HEK293 (cell line): ENCODE measurements around the gene KRTAP5-7.

Source experiments
- CTCF ChIA-PET: fragments of 350-600 bp; formaldehyde crosslinking; extraction: SDS; loops from one replicate; lab custom pipeline; 2021; ENCODE audit warnings: antibody characterized with exemption; lab: Yijun Ruan, JAX
- POLR2A ChIA-PET: fragments of 300-600 bp; formaldehyde crosslinking; extraction: SDS; loops from one replicate; lab custom pipeline; 2020; ENCODE audit warnings: antibody characterized with exemption, inconsistent platforms; lab: Yijun Ruan, JAX
- H3K27ac ChIP-seq: fragments of 200-500 bp; sonication (Bioruptor generic); 2 replicates; pipeline ENCODE4 v1.5.1; 2014; ENCODE audit warnings: low read depth, low read length, control low read depth, inconsistent platforms; ENCODE audit errors: extremely low read depth
- H3K36me3 ChIP-seq, 2 experiments: fragments of 200-500 bp in 1 of 2; sonication (Bioruptor generic) in 1 of 2; 1 replicate in 1 of 2; 2 replicates in 1 of 2; pipeline ENCODE4 v1.5.1; 2014 to 2017; ENCODE audit warnings: inconsistent platforms in 2 of 2, low read length in 2 of 2; ENCODE audit not compliant: control insufficient read depth in 2 of 2, insufficient read depth in 1 of 2
- H3K4me1 ChIP-seq: fragments of 200-500 bp; sonication (Bioruptor generic); 2 replicates; pipeline ENCODE4 v1.5.1; 2014; ENCODE audit warnings: mild to moderate bottlenecking, low read length, inconsistent platforms; ENCODE audit not compliant: control insufficient read depth, insufficient read depth
- H3K4me3 ChIP-seq: 2 replicates; pipeline ENCODE4 v1.5.1; 2011; ENCODE audit warnings: low read depth, mild to moderate bottlenecking, control low read depth, low read length, moderate library complexity
- H3K9me3 ChIP-seq: fragments of 200-500 bp; sonication (Bioruptor generic); 2 replicates; pipeline ENCODE4 v1.5.1; 2014; ENCODE audit warnings: low read depth, low read length, inconsistent platforms; ENCODE audit not compliant: control insufficient read depth, insufficient read depth
- EGR2 ChIP-seq: fragments of 450-650 bp; formaldehyde crosslinking; IDR thresholded peaks from 2 replicates; pipeline ENCODE4 v1.5.1; 2016; ENCODE audit warnings: low read depth, missing biosample characterization, missing genetic modification characterization
- FEZF1 ChIP-seq: fragments of 450-650 bp; formaldehyde crosslinking; IDR thresholded peaks from 2 replicates; pipeline ENCODE4 v1.5.1; 2016; ENCODE audit warnings: missing biosample characterization, missing genetic modification characterization
- GLI4 ChIP-seq: fragments of 450-650 bp; formaldehyde crosslinking; IDR thresholded peaks from 2 replicates; pipeline ENCODE4 v1.5.1; 2016; ENCODE audit warnings: missing biosample characterization, missing genetic modification characterization
- HOXA7 ChIP-seq: sonication (generic); formaldehyde crosslinking; IDR thresholded peaks from 2 replicates; pipeline ENCODE4 v1.8.1; 2022; ENCODE audit warnings: missing genetic modification reagents, borderline replicate concordance
- YY1 ChIP-seq: fragments of 450-650 bp; formaldehyde crosslinking; IDR thresholded peaks from 2 replicates; pipeline ENCODE4 v1.5.1; 2018; ENCODE audit warnings: missing biosample characterization, missing genetic modification characterization
- ZIC2 ChIP-seq: fragments of 450-650 bp; formaldehyde crosslinking; IDR thresholded peaks from 2 replicates; pipeline ENCODE4 v1.5.1; 2016; ENCODE audit warnings: missing biosample characterization, missing genetic modification characterization
- ZNF223 ChIP-seq: fragments of 450-650 bp; formaldehyde crosslinking; IDR thresholded peaks from 2 replicates; pipeline ENCODE4 v1.5.1; 2016; ENCODE audit warnings: missing biosample characterization, missing genetic modification characterization
- ZNF391 ChIP-seq: fragments of 450-650 bp; formaldehyde crosslinking; IDR thresholded peaks from 2 replicates; pipeline ENCODE4 v1.5.1; 2016; ENCODE audit warnings: low read depth, missing biosample characterization, missing genetic modification characterization, borderline replicate concordance
- ZNF473 ChIP-seq: fragments of 450-650 bp; formaldehyde crosslinking; IDR thresholded peaks from 2 replicates; pipeline ENCODE4 v1.5.1; 2017; ENCODE audit warnings: missing biosample characterization, missing genetic modification characterization
- ZNF48 ChIP-seq: fragments of 450-650 bp; formaldehyde crosslinking; IDR thresholded peaks from 2 replicates; pipeline ENCODE4 v1.5.1; 2016; ENCODE audit warnings: missing biosample characterization, missing genetic modification characterization
- ZNF514 ChIP-seq: fragments of 450-650 bp; formaldehyde crosslinking; IDR thresholded peaks from 2 replicates; pipeline ENCODE4 v1.5.1; 2016; ENCODE audit warnings: missing biosample characterization, missing genetic modification characterization
- ZNF549 ChIP-seq: fragments of 450-650 bp; IDR thresholded peaks from 2 replicates; pipeline ENCODE4 v1.5.1; 2018; ENCODE audit warnings: missing biosample characterization, missing genetic modification characterization, mild to moderate bottlenecking, inconsistent platforms, moderate library complexity
- ZNF670 ChIP-seq: fragments of 450-650 bp; formaldehyde crosslinking; IDR thresholded peaks from 2 replicates; pipeline ENCODE4 v1.5.1; 2016; ENCODE audit warnings: missing biosample characterization, missing genetic modification characterization, low read depth
- ZNF776 ChIP-seq: fragments of 450-650 bp; formaldehyde crosslinking; IDR thresholded peaks from 2 replicates; pipeline ENCODE4 v1.5.0; 2017; ENCODE audit warnings: missing biosample characterization, missing genetic modification characterization, borderline replicate concordance
- TF ChIP-seq, protein P1 (sequence below): fragments of 450-650 bp; formaldehyde crosslinking; IDR thresholded peaks from 2 replicates; pipeline ENCODE4 v1.5.1; 2017; ENCODE audit warnings: missing biosample characterization, missing genetic modification characterization
- TF ChIP-seq, protein P2 (sequence below): fragments of 450-650 bp; formaldehyde crosslinking; IDR thresholded peaks from 2 replicates; pipeline ENCODE4 v1.5.1; 2016; ENCODE audit warnings: missing biosample characterization, missing genetic modification characterization, low read depth
- TF ChIP-seq, protein P3 (sequence below): fragments of 450-650 bp; formaldehyde crosslinking; IDR thresholded peaks from 2 replicates; pipeline ENCODE4 v1.5.1; 2016; ENCODE audit warnings: missing biosample characterization, missing genetic modification characterization
- TF ChIP-seq, protein P4 (sequence below): fragments of 450-650 bp; formaldehyde crosslinking; IDR thresholded peaks from 2 replicates; pipeline ENCODE4 v1.5.1; 2016; ENCODE audit warnings: missing biosample characterization, missing genetic modification characterization
- TF ChIP-seq, protein P5 (sequence below): fragments of 450-650 bp; formaldehyde crosslinking; optimal IDR thresholded peaks from 2 replicates; pipeline ENCODE3; 2016; ENCODE audit warnings: missing biosample characterization, mild to moderate bottlenecking, missing genetic modification characterization
- TF ChIP-seq, protein P6 (sequence below): fragments of 450-650 bp; formaldehyde crosslinking; IDR thresholded peaks from 2 replicates; pipeline ENCODE4 v1.5.1; 2017; ENCODE audit warnings: missing biosample characterization, missing genetic modification characterization

The KRTAP5-7 gene

DNA sequence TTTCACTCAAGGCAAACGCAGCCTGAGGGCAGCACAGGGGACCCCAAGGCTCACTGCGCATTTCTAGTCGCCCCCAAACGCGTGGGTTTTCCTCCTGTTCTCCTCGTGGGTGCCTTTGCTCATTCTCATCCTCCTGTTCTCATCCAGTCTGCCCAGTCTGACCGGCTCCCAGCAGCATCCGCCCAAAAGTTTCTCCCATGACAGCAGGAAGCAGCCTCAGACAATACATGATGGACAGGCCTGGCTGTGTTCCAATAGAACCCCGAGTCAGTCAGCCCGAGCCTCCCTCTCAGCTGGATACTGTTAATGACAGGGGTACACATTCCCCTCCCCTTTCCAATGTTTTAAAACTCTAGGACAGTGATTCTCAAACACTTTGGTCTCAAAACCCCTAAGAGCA is 22.5 kb upstream of the KRTAP5-7 start (continued):
- TF ChIP-seq YY1 (no peak), ZNF48 (tag by site-specific recombination) (no peak), HOXA7 (CRISPR knock-in tag) (no peak), ZNF776 (tag by site-specific recombination) (no peak), ZIC2 (tag by site-specific recombination) (no peak), EGR2 (tag by site-specific recombination) (no peak), ZNF391 (tag by site-specific recombination) (no peak), ZNF549 (tag by site-specific recombination) (no peak)
- TF ChIP-seq, protein P1, sequence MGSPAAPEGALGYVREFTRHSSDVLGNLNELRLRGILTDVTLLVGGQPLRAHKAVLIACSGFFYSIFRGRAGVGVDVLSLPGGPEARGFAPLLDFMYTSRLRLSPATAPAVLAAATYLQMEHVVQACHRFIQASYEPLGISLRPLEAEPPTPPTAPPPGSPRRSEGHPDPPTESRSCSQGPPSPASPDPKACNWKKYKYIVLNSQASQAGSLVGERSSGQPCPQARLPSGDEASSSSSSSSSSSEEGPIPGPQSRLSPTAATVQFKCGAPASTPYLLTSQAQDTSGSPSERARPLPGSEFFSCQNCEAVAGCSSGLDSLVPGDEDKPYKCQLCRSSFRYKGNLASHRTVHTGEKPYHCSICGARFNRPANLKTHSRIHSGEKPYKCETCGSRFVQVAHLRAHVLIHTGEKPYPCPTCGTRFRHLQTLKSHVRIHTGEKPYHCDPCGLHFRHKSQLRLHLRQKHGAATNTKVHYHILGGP (tag by site-specific recombination), result no peak
- TF ChIP-seq, protein P2, sequence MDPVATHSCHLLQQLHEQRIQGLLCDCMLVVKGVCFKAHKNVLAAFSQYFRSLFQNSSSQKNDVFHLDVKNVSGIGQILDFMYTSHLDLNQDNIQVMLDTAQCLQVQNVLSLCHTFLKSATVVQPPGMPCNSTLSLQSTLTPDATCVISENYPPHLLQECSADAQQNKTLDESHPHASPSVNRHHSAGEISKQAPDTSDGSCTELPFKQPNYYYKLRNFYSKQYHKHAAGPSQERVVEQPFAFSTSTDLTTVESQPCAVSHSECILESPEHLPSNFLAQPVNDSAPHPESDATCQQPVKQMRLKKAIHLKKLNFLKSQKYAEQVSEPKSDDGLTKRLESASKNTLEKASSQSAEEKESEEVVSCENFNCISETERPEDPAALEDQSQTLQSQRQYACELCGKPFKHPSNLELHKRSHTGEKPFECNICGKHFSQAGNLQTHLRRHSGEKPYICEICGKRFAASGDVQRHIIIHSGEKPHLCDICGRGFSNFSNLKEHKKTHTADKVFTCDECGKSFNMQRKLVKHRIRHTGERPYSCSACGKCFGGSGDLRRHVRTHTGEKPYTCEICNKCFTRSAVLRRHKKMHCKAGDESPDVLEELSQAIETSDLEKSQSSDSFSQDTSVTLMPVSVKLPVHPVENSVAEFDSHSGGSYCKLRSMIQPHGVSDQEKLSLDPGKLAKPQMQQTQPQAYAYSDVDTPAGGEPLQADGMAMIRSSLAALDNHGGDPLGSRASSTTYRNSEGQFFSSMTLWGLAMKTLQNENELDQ (tag by site-specific recombination), result no peak
- TF ChIP-seq, protein P3, sequence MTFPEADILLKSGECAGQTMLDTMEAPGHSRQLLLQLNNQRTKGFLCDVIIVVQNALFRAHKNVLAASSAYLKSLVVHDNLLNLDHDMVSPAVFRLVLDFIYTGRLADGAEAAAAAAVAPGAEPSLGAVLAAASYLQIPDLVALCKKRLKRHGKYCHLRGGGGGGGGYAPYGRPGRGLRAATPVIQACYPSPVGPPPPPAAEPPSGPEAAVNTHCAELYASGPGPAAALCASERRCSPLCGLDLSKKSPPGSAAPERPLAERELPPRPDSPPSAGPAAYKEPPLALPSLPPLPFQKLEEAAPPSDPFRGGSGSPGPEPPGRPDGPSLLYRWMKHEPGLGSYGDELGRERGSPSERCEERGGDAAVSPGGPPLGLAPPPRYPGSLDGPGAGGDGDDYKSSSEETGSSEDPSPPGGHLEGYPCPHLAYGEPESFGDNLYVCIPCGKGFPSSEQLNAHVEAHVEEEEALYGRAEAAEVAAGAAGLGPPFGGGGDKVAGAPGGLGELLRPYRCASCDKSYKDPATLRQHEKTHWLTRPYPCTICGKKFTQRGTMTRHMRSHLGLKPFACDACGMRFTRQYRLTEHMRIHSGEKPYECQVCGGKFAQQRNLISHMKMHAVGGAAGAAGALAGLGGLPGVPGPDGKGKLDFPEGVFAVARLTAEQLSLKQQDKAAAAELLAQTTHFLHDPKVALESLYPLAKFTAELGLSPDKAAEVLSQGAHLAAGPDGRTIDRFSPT (tag by site-specific recombination), result no peak

DNA sequence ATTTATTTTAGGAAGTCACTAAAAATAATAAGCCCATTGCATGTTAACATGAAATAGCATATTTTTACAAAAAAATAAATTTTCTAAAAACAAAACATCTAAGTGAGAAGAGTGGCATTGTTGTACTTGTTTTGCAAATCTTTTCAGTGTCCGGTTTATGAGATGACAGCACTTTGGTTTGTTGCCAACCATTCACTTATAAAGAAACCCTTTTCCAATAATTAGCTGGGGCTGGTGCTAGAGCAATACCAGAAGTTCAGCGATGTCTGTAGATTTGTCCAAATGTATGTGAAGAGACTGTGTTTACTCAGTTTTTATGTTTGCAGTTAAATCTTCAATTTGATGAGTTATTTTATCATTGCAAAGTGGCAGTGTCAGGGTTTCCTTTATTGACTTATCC is 22.1 kb upstream of the KRTAP5-7 start:
- POLR2A ChIA-PET, result no interaction called here
- Histone ChIP-seq H3K4me1 (no peaks in the 10 kb centered on the region), H3K4me3 (no peak overlapping the region)

DNA sequence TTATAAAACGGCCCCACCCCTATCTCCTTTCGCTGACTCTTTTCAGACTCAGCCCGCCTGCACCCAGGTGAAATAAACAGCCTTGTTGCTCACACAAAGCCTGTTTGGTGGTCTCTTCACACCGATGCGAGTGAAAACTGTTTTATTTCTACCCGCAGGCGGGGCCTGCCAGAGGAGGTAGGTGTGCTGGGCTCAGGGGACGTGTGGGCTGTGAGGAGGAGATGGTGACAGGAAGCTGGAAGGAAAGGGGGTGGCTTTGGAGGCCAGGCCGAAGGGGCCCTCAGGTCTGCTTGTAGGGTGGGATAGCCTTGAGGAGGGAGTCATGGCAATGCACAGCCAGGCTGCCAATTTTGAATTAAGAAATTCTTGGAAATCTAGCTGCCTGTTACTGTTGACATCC is 21.3 kb upstream of the KRTAP5-7 start:
- ChIA-PET CTCF (no interaction called here), POLR2A (no interaction called here)
- peaks cover 0 to 14% of the 10 kb centered on the region in 2 experiments; a peak in 1 of 3 replicates for H3K36me3 ChIP-seq
- TF ChIP-seq, protein P4, sequence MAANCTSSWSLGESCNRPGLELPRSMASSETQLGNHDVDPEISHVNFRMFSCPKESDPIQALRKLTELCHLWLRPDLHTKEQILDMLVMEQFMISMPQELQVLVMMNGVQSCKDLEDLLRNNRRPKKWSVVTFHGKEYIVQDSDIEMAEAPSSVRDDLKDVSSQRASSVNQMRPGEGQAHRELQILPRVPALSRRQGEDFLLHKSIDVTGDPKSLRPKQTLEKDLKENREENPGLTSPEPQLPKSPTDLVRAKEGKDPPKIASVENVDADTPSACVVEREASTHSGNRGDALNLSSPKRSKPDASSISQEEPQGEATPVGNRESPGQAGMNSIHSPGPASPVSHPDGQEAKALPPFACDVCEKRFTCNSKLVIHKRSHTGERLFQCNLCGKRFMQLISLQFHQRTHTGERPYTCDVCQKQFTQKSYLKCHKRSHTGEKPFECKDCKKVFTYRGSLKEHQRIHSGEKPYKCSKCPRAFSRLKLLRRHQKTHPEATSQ (tag by site-specific recombination), result no peak
- TF ChIP-seq, protein P5, sequence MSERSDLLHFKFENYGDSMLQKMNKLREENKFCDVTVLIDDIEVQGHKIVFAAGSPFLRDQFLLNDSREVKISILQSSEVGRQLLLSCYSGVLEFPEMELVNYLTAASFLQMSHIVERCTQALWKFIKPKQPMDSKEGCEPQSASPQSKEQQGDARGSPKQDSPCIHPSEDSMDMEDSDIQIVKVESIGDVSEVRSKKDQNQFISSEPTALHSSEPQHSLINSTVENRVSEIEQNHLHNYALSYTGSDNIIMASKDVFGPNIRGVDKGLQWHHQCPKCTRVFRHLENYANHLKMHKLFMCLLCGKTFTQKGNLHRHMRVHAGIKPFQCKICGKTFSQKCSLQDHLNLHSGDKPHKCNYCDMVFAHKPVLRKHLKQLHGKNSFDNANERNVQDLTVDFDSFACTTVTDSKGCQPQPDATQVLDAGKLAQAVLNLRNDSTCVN (tag by site-specific recombination), result no peak
- TF ChIP-seq GLI4 (tag by site-specific recombination) (no peak), ZNF223 (tag by site-specific recombination) (no peak), ZNF473 (tag by site-specific recombination) (no peak), FEZF1 (tag by site-specific recombination) (no peak), ZNF391 (tag by site-specific recombination) (no peak)
- TF ChIP-seq, protein P6, sequence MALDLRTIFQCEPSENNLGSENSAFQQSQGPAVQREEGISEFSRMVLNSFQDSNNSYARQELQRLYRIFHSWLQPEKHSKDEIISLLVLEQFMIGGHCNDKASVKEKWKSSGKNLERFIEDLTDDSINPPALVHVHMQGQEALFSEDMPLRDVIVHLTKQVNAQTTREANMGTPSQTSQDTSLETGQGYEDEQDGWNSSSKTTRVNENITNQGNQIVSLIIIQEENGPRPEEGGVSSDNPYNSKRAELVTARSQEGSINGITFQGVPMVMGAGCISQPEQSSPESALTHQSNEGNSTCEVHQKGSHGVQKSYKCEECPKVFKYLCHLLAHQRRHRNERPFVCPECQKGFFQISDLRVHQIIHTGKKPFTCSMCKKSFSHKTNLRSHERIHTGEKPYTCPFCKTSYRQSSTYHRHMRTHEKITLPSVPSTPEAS (tag by site-specific recombination), result no peak
- H3K4me1 ChIP-seq, result no peaks in the 10 kb centered on the region
- no peaks in the 10 kb centered on the region for H3K9me3 ChIP-seq
- H3K4me3 ChIP-seq, result no peak overlapping the region
- H3K27ac ChIP-seq, result no peak overlapping the region

More for the DNA sequence above, 22.1 kb upstream of the KRTAP5-7 start:
- Histone ChIP-seq H3K9me3 (no peaks in the 10 kb centered on the region), H3K27ac (no peak overlapping the region), H3K36me3 (peaks cover 0 to 21% of the 10 kb centered on the region in 2 experiments; a peak in 1 of 3 replicates)
- TF ChIP-seq ZNF514 (tag by site-specific recombination) (no peak), ZNF670 (no peak)
- CTCF ChIA-PET, result no interaction called here
